MM.1S (cell line): Measurements from ENCODE around the gene ABCC4.

Experiments
- DNase-seq: peaks from one replicate; pipeline ENCODE4 v3.0.0-alpha.2; 2015
- H2AFZ ChIP-seq: fragments of 300-600 bp; sonication (generic); 2 replicates; pipeline ENCODE4 v1.6.0; 2016; ENCODE audit warnings: antibody characterized with exemption, low read length
- H3F3A ChIP-seq: fragments of 300-600 bp; sonication (generic); 2 replicates; pipeline ENCODE4 v1.6.1; 2016; ENCODE audit warnings: mild to moderate bottlenecking, antibody characterized with exemption, low read length, moderate library complexity, mixed read lengths; ENCODE audit not compliant: insufficient read depth
- H3K27ac ChIP-seq: fragments of 300-600 bp; sonication (generic); 2 replicates; pipeline ENCODE4 v1.5.1; 2016; ENCODE audit warnings: mild to moderate bottlenecking, low read length
- H3K27me3 ChIP-seq: fragments of 300-600 bp; sonication (generic); replicated peaks from 2 replicates; pipeline ENCODE4 v1.6.0; 2016; ENCODE audit warnings: low read length; ENCODE audit not compliant: insufficient read depth
- H3K36me3 ChIP-seq: fragments of 300-600 bp; sonication (generic); replicated peaks from 2 replicates; pipeline ENCODE4 v1.6.1; 2016; ENCODE audit warnings: mild to moderate bottlenecking, low read length, mixed read lengths; ENCODE audit not compliant: insufficient read depth
- H3K4me1 ChIP-seq: fragments of 300-600 bp; sonication (generic); 2 replicates; pipeline ENCODE4 v1.6.1; 2016; ENCODE audit warnings: low read length, mixed read lengths
- H3K4me2 ChIP-seq: fragments of 300-600 bp; sonication (generic); 2 replicates; pipeline ENCODE4 v1.6.0; 2016; ENCODE audit warnings: low read depth, low read length
- H3K4me3 ChIP-seq: fragments of 300-600 bp; sonication (generic); 2 replicates; pipeline ENCODE4 v1.5.1; 2016; ENCODE audit warnings: low read length, mixed read lengths
- H3K79me2 ChIP-seq: fragments of 300-600 bp; sonication (generic); 2 replicates; pipeline ENCODE4 v1.6.1; 2016; ENCODE audit warnings: mixed run types, low read length, mixed read lengths
- H3K9ac ChIP-seq: fragments of 300-600 bp; sonication (generic); 2 replicates; pipeline ENCODE4 v1.6.1; 2016; ENCODE audit warnings: low read length, mixed read lengths
- H3K9me2 ChIP-seq: fragments of 300-600 bp; sonication (generic); replicated peaks from 2 replicates; pipeline ENCODE4 v1.6.1; 2016; ENCODE audit warnings: mild to moderate bottlenecking, low read length, mixed read lengths; ENCODE audit not compliant: insufficient read depth
- H3K9me3 ChIP-seq: fragments of 300-600 bp; sonication (generic); replicated peaks from 2 replicates; pipeline ENCODE4 v1.6.1; 2016; ENCODE audit warnings: mild to moderate bottlenecking, low read length, mixed read lengths; ENCODE audit not compliant: insufficient read depth
- H4K20me1 ChIP-seq: fragments of 300-600 bp; sonication (generic); 2 replicates; pipeline ENCODE4 v1.6.1; 2016; ENCODE audit warnings: mild to moderate bottlenecking, low read length, moderate library complexity, mixed read lengths; ENCODE audit not compliant: insufficient read depth
- EZH2 ChIP-seq: fragments of 300-600 bp; sonication (generic); optimal IDR thresholded peaks from 2 replicates; pipeline ENCODE3; 2017; ENCODE audit warnings: low read depth, mild to moderate bottlenecking, antibody characterized with exemption, low read length, mixed read lengths
- EZH2phosphoT487 ChIP-seq: fragments of 300-600 bp; sonication (generic); IDR thresholded peaks from 2 replicates; pipeline ENCODE4 v1.6.1; 2018; ENCODE audit warnings: antibody characterized with exemption, low read length
- TF ChIP-seq, protein P1 (sequence below): fragments of 300-600 bp; sonication (generic); IDR thresholded peaks from 2 replicates; pipeline ENCODE4 v1.5.1; 2016; ENCODE audit warnings: antibody characterized with exemption, low read length, mixed read lengths

ABCC4 gene

DNA sequence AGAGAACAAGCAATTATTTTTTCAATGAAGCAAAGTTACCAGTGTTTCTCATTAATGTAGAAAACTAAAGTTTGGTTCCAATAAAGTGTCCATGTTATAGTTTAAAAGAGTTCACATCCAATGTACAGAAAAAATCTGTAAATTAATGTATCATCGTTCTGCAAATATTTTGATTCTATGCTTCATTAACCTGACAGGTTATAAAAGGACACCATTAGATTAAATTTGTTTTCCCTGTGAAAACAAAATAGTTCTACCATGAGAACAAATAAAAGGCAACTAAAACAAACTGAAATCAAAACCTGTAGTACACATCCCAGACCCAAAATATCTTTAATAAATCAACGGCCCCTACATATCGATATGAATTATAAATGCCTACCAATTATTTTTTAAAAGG lies 85.1 kb downstream of the ABCC4 start:
- H2AFZ ChIP-seq, result no peak overlapping the region
- no peaks in the 10 kb centered on the region for H3K4me1 ChIP-seq
- no peaks in the 10 kb centered on the region for H3K9me3 ChIP-seq
- H3K27ac ChIP-seq, result no peak overlapping the region
- H3K9ac ChIP-seq, result no peak overlapping the region
- H3K4me2 ChIP-seq, result no peak overlapping the region
- H3F3A ChIP-seq, result no peaks in the 10 kb centered on the region
- H4K20me1 ChIP-seq, result no peaks in the 10 kb centered on the region
- H3K79me2 ChIP-seq, result no peaks in the 10 kb centered on the region
- DNase-seq, result no peak
- H3K27me3 ChIP-seq, result no peaks in the 10 kb centered on the region
- no peaks in the 10 kb centered on the region for H3K9me2 ChIP-seq
- TF ChIP-seq EZH2, result no peak
- TF ChIP-seq, protein P1, sequence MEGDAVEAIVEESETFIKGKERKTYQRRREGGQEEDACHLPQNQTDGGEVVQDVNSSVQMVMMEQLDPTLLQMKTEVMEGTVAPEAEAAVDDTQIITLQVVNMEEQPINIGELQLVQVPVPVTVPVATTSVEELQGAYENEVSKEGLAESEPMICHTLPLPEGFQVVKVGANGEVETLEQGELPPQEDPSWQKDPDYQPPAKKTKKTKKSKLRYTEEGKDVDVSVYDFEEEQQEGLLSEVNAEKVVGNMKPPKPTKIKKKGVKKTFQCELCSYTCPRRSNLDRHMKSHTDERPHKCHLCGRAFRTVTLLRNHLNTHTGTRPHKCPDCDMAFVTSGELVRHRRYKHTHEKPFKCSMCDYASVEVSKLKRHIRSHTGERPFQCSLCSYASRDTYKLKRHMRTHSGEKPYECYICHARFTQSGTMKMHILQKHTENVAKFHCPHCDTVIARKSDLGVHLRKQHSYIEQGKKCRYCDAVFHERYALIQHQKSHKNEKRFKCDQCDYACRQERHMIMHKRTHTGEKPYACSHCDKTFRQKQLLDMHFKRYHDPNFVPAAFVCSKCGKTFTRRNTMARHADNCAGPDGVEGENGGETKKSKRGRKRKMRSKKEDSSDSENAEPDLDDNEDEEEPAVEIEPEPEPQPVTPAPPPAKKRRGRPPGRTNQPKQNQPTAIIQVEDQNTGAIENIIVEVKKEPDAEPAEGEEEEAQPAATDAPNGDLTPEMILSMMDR, result no peak
- H3K4me3 ChIP-seq, result no peak overlapping the region
- H3K36me3 ChIP-seq, result no peaks in the 10 kb centered on the region

- no peak for DNase-seq
- Histone ChIP-seq H2AFZ (no peak overlapping the region), H3K4me2 (no peak overlapping the region), H3K9me3 (no peaks in the 10 kb centered on the region), H3K9me2 (no peaks in the 10 kb centered on the region), H3K4me1 (no peaks in the 10 kb centered on the region), H4K20me1 (no peaks in the 10 kb centered on the region), H3K79me2 (no peaks in the 10 kb centered on the region), H3F3A (no peaks in the 10 kb centered on the region), H3K9ac (no peak overlapping the region), H3K4me3 (no peak overlapping the region), H3K27me3 (no peaks in the 10 kb centered on the region), H3K27ac (no peak overlapping the region), H3K36me3 (no peaks in the 10 kb centered on the region)
- no peak for TF ChIP-seq EZH2phosphoT487
- TF ChIP-seq, protein P1, result no peak
- TF ChIP-seq EZH2, result no peak
These were observed 88.0 kb downstream of the ABCC4 start for GRCh38 chr13:95212983-95213850.

GRCh38 chr13:95209109-95209508 lies 92.1 kb downstream of the ABCC4 start:
- Histone ChIP-seq H3K36me3 (no peaks in the 10 kb centered on the region), H3K79me2 (no peaks in the 10 kb centered on the region), H3K9me2 (no peaks in the 10 kb centered on the region), H2AFZ (no peak overlapping the region), H3K27ac (no peak overlapping the region), H3F3A (no peaks in the 10 kb centered on the region), H3K4me2 (no peak overlapping the region), H4K20me1 (no peaks in the 10 kb centered on the region), H3K9me3 (no peaks in the 10 kb centered on the region), H3K4me3 (no peak overlapping the region), H3K27me3 (no peaks in the 10 kb centered on the region), H3K4me1 (no peaks in the 10 kb centered on the region), H3K9ac (no peak overlapping the region)
- TF ChIP-seq, protein P1, result no peak
- no peak for TF ChIP-seq EZH2phosphoT487
- TF ChIP-seq EZH2, result no peak
- no peak for DNase-seq
